Gastrocnemius medialis (tissue), 4 donors: ENCODE results near the gene NOP9.

Experiments used
- POLR2A ChIP-seq, 2 donors: fragments of 450-650 bp; IDR thresholded peaks; one replicate each; pipeline ENCODE4 v1.6.1; 2017; ENCODE audit warnings: antibody characterized with exemption in 2 of 2, mild to moderate bottlenecking in 2 of 2, moderate library complexity in 2 of 2
- TF ChIP-seq, protein P1 (sequence below), 5 experiments: fragments of 450-650 bp in 3 of 5; fragments of 200-600 bp in 2 of 5; sonication (generic) in 2 of 5; IDR thresholded peaks in 4 of 5; conservative IDR thresholded peaks in 1 of 5; 1 replicate in 4 of 5; 2 replicates in 1 of 5; pipeline ENCODE4 v1.5.1; 2016 to 2019; ENCODE audit warnings: antibody characterized with exemption in 5 of 5, mild to moderate bottlenecking in 3 of 5, moderate library complexity in 3 of 5

- TF ChIP-seq, protein P1, sequence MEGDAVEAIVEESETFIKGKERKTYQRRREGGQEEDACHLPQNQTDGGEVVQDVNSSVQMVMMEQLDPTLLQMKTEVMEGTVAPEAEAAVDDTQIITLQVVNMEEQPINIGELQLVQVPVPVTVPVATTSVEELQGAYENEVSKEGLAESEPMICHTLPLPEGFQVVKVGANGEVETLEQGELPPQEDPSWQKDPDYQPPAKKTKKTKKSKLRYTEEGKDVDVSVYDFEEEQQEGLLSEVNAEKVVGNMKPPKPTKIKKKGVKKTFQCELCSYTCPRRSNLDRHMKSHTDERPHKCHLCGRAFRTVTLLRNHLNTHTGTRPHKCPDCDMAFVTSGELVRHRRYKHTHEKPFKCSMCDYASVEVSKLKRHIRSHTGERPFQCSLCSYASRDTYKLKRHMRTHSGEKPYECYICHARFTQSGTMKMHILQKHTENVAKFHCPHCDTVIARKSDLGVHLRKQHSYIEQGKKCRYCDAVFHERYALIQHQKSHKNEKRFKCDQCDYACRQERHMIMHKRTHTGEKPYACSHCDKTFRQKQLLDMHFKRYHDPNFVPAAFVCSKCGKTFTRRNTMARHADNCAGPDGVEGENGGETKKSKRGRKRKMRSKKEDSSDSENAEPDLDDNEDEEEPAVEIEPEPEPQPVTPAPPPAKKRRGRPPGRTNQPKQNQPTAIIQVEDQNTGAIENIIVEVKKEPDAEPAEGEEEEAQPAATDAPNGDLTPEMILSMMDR (IDR thresholded peaks at IDR 0.05 in 4 of 5, conservative IDR thresholded peaks at IDR 0.05 in 1 of 5), result no peak
- TF ChIP-seq POLR2A (IDR thresholded peaks at IDR 0.05), result no peak
Measured at GRCh38 chr14:24347134-24347533, 47.5 kb downstream of the NOP9 start.
